OCI-M1 (cell line): ENCODE data around the gene C1orf226.
"Not testable (repeated sequence)": the region's sequence is repeated elsewhere in the genome, so short reads cannot be mapped to it uniquely, and the experiment has no call there.

Experiments
- DNase-seq: peaks from one replicate; lab custom pipeline; 2025; lab: John Stamatoyannopoulos, UW

C1orf226 gene

DNA sequence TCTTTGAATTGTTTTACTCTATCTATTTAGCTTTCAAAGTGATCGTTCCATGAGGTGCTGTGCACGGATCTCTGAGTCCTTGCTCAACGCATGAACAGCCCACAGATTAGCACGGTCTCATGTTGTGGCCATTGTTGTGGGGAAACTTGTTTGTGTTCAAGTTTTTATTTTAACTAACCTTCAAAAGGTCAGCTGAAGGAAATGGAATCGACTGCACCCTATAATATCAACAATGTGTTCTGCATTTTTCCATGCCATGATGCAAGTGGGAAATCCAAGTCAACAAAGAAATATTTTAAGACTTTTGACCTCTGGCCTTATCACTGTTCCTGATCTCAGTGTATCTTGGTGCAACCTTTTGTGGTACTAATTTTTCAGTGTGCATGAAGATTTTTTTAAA lies 24.3 kb downstream of the C1orf226 start:
- no peak for DNase-seq

DNA sequence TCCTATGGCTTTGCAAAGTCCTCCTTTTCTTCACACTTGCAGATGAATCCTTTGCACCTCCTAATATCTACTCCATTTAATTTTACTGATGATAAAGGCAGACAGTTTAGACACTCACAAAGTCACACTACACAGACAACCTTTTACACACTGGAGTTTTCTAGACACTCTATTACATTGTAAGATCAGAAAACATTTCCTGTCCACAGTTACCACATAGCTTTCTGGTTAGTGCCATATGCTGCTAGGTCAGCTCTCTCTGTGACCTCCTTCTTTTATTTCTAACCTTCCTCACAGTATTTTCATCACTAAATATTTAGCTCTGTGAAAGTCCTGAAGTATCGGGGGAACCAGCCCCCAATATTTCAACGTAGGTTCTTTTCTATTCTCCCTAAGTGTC lies 25.3 kb downstream of the C1orf226 start:
- DNase-seq, result no peak

- DNase-seq, result no peak
Observed at GRCh38 chr1:162407539-162407938, 26.0 kb downstream of the C1orf226 start.

DNA sequence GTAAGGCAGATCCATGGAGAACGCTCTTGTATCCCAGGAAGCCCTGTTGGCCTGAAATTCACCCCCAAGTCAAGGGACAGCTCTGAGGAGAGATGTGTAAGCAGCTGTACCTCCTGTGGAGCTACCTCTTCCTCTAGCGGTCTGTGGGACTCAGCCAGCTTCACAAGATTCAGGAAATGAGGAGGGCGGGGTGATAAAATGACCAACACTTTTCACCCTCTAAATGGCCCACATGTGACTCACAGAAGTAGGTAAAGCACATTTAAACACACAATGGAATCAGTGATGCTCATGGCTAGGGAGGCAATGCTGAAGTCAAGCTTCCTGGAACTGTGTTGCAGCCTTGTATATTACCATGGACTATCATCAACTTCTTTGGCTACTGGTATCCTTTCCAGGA lies 30.5 kb downstream of the C1orf226 start, which contains the start of gene SH2D1B:
TSS of gene SH2D1B (minus strand) at position 135 of the 400 bp plus-strand sequence. CDS start at position 15, 120 bp downstream.
- DNase-seq, result no peak

- no peak for DNase-seq
Observed at GRCh38 chr1:162416215-162416614, 34.7 kb downstream of the C1orf226 start.

DNA sequence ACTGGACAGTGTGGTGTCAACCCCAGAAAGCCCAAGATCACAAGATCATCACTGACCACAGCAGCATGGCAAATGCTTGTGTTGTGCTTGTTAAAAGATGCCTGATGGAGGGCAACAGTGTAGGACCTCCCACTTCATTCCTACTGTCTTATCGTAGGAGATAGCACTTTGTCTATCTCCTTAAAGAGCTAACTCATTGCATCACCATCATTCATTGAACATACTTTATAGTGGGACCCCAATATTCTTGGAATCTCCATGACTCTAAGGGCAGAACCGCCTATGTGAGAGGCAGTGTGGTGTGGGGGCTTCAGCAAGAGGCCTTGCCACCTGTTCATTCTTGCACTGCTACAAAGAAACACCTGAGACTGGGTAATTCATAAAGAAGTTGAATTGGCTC lies 35.4 kb downstream of the C1orf226 start:
- no peak for DNase-seq

DNA sequence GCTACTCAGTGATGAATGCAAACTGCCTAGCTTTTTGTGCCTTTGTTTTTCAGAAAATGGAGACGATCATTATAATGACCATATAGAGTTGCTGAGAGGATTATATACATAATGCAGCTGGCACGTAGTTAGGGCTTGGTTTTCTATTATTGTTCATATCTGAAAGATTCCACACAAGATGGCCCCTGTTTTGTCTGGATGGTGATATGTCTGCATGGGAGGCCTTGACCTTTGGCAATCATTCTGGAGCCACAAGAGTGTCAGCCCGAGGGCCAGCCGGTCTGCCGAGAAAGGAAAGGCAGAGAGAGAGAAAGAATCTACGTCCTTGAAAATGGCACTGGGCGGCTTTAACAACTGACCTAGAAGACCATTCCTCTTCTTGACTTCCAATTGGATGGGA lies 36.1 kb downstream of the C1orf226 start:
- DNase-seq, result no peak

DNA sequence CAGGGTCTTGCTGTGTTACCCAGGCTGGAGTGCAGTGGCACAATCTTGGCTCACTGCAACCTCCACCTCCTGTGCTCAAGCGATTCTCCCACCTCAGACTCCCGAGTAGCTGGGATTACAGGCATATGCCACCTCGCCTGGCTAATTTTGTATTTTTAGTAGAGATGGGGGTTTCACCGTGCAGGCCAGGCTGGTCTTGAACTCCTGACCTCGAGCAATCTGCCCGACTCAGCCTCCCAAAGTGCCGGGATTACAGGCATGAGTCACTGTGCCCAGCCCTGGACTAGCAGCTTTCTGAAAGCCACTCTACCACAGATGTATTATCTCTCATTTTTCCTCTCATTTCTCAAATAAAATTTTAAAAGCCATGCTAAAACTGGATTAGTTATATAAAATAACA lies 37.1 kb downstream of the C1orf226 start:
- peak; percentile 24 for DNase-seq

- peak; percentile 31 for DNase-seq
Observed at GRCh38 chr1:162419450-162419931, 38.0 kb downstream of the C1orf226 start.

DNA sequence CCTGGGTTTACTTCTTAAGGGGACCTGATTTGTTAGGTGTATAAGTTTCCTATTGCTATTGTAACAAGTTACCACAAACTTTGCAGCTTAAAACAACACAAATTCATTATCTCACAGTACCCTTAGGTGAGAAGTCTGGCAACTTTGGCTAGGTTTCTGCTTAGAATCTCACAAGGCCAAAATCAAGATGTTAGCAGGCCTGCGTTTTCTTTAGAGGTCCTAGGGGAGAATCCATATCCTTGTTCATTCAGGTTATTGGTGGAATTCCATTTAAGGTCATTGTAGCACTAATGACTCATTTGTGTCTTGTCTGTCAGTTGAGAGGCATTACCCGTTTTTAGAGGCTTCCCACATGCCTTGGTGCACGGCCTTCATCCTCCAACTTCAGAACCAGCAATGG lies 38.6 kb downstream of the C1orf226 start:
- DNase-seq, result no peak

DNA sequence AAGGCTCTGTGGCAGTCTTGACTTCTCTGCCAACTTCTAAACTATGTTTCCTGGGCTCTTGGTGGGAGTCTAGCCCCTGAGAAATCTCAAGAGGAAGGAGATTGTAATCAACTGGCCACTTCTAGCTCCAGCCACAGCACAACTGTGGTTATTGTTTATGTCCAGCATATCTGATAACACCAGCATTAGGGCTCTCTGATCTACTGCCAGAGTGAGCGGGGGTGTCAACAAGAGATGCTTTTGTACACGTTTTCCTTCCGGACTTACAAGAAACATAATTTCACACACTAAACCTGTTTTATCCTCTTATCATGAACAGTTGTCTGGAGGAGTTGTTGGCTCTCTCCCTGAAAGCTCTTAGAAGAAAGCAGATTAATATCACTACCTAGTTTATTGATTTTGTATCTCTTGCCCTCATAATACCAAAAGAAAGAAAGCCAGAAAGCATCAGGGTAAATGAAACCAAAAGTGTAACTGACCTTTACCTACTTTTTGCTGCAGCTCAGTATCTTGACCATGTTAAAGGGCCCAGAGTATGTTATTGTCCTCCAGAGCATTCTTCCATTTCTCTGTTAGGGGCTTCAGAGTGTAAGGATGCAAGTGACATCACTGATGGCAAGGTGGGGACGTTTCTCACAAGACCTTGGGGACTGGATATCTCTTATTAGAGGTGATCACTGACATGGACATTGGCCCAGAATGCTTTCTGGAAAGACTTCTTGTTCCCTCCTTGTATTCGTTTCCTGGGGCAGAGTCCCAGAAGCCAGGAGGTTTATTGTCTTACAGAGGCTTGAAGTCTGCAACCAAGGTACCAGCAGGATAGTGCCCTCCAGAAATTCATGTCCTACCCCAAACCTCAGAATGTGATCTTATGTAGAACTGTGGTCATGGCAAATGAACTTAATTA lies 40.0 kb downstream of the C1orf226 start:
- DNase-seq, result peak; percentile 77

DNA sequence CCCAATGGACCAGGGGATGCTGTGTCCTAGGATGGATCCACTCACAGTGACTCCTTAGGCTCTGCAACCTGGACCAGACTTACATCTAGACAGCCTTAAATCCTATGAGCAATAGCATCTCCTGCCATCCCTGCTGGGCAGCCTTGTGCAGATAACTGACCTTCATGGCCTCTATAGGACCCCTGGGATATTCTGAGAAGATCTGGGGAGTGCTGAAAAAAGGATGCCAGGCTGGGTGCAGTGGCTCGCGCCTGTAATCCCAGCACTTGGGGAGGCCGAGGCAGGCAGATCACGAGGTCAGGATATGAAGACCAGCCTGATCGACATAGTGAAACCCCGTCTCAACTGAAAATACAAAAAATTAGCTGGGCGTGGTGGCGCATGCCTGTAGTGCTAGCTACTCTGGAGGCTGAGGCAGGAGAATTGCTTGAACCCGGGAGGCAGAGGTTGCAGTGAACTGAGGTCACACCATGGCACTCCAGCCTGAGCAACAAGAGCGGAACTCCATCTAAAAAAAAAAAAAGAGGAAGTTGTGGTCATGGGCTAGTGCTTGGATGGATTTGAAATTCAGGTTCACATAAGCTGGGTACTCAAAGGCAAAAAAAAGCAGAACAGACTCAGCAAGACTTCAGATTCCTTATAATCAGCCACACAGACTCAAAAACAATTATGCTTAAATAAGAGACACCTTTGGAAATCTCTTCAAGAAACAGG lies 41.3 kb downstream of the C1orf226 start:
- DNase-seq, result peak; percentile 96

- DNase-seq, result no peak
Observed at GRCh38 chr1:162430583-162430982, 49.1 kb downstream of the C1orf226 start.

DNA sequence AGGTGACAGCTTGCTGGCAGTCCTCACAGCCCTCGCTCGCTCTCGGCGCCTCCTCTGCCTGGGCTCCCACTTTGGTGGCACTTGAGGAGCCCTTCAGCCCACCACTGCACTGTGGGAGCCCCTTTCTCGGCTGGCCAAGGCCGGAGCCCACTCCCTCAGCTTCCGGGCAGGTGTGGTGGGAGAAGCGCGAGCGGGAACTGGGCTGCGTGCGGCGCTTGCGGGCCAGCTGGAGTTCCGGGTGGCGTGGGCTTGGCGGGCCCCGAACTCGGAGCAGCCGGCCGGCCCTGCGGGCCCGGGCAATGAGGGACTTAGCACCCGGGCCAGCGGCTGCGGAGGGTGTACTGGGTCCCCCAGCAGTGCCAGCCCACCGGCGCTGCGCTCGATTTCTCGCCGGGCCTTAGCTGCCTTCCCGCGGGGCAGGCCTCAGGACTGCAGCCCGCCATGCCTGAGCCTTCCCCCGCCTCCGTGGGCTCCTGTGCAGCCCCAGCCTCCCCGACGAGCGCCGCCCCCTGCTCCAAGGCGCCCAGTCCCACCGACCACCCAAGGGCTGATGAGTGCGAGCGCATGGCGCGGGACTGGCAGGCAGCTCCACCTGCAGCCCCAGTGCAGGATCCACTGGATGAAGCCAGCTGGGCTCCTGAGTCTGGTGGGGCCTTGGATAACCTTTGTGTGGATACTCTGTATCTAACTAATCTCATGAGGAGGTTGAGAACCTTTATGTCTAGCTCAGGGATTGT lies 51.6 kb downstream of the C1orf226 start:
- DNase-seq, result not testable (repeated sequence)
